GM18519 (cell line): Measurements from ENCODE around the gene GPR137B.
"Not testable (repeated sequence)": the region's sequence is repeated elsewhere in the genome, so short reads cannot be mapped to it uniquely, and the experiment has no call there.

ENCODE experiments used
- ATAC-seq: cut with Tn5 transposase; IDR thresholded peaks from one replicate; pipeline ENCODE4 v1.9.1; 2021; ENCODE audit warnings: mild to moderate bottlenecking, moderate library complexity; ENCODE audit not compliant: unreplicated experiment, low FRiP score

The GPR137B gene

GRCh38 chr1:236185687-236186086 lies 43.3 kb downstream of the GPR137B start:
- ATAC-seq = no peak

- not testable (repeated sequence) for ATAC-seq
These were observed 44.1 kb downstream of the GPR137B start for GRCh38 chr1:236186471-236186870.

DNA sequence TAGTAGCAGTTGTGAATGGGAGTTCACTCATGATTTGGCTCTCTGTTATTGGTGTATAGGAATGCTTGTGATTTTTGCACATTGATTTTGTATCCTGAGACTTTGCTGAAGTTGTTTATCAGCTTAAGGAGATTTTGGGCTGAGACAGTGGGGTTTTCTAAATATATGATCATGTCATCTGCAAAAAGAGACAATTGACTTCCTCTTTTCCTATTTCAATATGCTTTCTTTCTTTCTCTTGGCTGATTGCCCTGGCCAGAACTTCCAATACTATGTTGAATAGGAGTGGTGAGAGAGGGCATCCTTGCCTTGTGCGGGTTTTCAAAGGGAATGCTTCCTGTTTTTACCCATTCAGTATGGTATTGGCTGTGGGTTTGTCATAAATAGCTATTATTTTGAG lies 45.7 kb downstream of the GPR137B start:
- ATAC-seq = not testable (repeated sequence)

- no peak for ATAC-seq
These were observed 50.8 kb downstream of the GPR137B start for GRCh38 chr1:236193184-236193583.

DNA sequence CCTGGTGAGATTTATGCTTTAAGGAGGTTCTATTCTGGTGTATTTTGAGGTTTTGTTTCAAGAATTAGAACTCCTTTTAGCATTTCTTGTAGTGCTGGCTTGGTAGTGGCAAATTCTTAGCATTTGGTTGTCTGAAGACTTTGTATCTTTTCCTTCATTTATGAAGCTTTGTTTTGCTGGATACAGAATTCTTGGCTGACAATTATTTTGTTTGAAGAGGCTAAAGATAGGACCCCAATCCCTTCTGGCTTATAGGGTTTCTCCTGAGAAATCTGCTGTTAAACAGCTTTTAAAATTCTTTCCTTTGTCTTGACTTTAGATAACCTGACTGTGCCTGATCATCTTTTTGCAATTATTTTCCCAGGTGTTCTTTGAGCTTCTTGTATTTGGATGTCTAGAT lies 58.6 kb downstream of the GPR137B start:
- ATAC-seq = no peak

DNA sequence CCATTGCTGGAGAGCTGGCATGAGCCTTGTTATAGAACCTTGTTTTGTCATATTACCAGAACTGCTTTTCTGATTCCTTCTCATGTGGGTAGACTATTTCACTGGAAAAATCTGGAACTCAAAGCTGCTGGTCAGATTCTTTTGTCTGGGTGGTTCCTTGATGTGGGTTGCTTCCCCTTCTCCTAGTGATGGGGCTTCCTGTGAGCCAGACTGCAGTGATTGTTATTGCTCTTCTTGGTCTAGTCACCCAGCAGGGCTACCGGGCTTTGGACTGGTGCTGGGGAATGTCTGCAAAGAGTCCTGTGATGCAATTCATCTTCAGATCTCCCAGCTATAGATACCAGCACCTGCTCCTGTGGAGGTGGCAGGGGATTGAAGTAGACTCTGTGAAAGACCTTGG lies 59.4 kb downstream of the GPR137B start:
- no peak for ATAC-seq

DNA sequence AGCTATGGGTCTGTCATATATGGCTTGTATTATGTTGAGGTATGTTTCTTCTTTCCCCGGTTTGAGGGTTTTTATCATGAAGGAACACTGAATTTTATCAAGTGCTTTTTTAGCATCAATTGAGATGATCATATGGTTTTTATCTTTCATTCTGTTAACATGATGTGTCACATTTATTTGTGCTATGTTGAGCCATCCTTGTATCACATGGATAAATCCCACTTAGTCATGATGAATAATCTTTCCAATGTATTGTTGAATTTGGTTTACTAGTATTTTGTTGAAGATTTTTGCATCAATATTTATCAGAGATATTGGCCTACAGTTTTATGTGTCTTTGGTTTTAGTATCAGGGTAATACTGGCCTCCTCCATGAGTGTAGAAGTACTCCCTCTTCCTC lies 61.7 kb downstream of the GPR137B start:
- ATAC-seq = no peak

GRCh38 chr1:236204656-236205055 lies 62.3 kb downstream of the GPR137B start:
- ATAC-seq = no peak

DNA sequence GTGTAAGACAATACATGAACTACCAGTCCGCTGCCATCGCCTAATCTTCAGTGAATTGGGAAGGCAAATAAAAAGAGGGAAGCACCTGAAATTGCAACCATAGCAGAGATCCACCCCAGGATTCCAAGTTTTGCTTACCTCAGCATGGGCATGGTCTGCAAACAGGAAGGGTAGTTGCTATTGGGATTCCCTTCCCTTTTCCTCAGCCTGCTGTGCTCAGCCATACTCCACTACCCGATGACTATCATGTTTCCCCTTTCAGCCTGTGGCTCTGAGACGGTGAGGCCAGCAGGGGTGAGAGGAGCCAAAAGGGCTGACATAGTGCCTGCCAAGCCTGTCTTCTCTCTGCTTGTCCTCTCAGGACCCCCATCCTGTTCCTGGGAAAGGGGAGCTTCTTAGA lies 64.2 kb downstream of the GPR137B start:
- no peak for ATAC-seq

DNA sequence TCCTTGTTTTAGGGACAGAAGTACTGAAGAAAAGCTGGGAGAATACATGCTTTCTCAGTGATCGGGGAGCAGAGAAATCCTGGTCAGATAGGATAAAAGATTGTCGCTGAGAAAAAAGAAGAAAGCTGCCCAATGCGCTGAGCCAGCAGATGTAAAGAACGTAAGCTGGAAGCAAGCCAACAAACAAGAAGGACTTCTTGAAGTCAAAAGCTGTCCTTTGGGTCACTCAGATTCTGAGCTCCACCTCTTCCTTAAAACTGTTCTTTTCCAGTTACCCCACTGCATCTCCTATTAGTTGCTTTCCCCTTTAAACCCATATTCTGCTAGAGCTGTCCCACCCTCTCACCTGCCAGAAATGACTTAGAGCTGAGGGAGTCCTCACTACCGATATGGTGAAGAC lies 64.8 kb downstream of the GPR137B start:
- no peak for ATAC-seq

GRCh38 chr1:236207569-236207968 lies 65.2 kb downstream of the GPR137B start:
- no peak for ATAC-seq

- no peak for ATAC-seq
These were observed 66.8 kb downstream of the GPR137B start for GRCh38 chr1:236209185-236209584.

GRCh38 chr1:236209713-236210112 lies 67.4 kb downstream of the GPR137B start:
- no peak for ATAC-seq

- ATAC-seq = no peak
These were observed 69.5 kb downstream of the GPR137B start for GRCh38 chr1:236211815-236212214.

DNA sequence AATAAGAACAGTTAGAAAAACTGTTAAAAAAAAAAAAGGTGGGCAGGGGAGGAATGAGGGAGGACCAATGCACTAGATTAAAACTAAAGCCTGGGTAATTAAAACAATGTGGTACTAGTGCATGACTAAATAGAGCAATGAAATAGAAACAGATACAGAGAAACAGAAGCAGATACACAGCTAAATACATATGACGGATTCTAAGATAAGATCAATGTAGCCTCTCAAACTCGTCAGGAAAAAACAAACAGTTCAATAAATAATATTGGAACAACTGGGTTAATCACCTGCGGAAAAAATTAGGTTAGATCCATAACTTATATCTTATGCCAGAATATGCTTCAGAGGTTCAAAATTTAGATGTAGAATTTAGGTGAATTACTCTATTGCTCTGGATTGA lies 71.2 kb downstream of the GPR137B start:
- no peak for ATAC-seq

- no peak for ATAC-seq
These were observed 72.4 kb downstream of the GPR137B start for GRCh38 chr1:236214761-236215160.

DNA sequence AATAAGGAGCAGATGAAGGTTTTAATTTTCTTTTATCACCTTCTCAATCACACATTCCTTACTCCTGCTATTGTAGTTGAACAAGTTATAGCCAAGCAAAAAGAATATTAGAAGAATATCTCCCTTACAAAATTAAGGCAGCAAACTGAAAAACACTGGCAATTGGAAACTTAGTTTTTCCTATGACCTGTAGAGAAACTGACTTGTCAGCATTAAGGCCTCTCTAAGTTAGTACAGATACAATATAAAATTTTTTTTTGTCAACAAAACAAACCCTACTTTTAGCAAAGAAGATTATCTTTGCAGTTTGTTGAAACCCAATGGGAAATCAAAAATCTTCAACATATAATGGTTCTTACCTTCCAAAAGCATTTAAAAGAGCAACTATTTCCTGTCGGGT lies 78.1 kb downstream of the GPR137B start:
- ATAC-seq = no peak

- no peak for ATAC-seq
These were observed 80.3 kb downstream of the GPR137B start for GRCh38 chr1:236222632-236223031.

DNA sequence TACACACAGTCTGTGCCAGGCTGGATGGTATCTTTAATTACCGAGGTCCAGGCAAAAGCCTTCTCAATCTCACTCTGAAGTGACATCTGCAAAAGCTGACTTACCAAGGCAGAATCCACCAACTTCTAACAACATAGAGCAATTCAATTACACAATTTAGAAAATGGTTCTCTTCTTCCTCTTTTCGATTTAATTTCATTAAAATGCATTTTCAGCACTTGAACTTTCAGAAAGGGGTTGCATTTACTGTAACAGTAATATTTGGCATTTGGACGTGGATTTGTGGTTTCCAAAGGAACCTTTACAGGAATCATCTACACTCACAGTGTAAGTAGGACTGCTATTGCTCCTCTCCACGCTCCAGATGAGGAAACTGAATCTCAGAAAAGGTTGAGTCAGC lies 86.1 kb downstream of the GPR137B start:
- no peak for ATAC-seq

DNA sequence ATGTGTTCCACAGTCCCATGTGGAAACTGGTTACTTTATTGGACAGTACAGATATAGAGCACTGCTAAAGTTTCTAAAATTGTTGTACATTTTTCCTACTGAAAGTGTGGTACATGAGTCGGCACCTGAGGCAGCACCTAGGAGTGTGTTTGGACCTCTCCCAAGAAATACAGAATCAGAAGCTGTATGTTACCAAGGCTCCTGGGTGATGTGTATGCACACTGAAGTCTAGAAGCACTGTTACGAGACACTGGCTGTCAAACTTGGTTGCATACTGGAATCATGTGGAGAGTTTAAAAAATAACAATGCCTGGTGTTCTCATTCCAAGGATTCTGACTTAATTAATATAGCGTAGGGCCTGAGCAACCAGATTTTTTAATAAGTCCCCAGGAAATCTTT lies 92.8 kb downstream of the GPR137B start:
- ATAC-seq = no peak

- no peak for ATAC-seq
These were observed 96.8 kb downstream of the GPR137B start for GRCh38 chr1:236239092-236239585.

GRCh38 chr1:236240675-236241074 lies 98.3 kb downstream of the GPR137B start:
- ATAC-seq = no peak

DNA sequence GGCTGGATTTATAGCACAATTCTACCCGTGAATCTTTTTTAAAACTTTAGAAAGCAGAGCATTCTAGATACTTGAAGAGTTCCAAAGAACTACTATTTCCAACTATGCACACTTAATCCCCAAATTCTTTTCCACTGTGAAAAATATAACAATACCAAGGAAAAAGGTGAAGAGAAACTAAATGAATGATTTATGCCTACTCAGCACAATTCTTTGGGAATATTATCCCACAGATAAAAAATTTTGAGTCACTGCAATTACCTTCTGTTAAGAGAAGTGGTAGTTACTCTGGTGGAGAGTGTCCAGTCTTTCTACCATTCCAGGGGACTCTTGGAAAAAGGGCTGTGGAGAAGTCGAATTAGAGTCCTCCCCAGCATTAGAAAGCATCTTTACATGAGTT lies 100.2 kb downstream of the GPR137B start:
- ATAC-seq = no peak
